HepG2 (cell line): ENCODE results near the gene DUS2. TPM values are rescaled to one million over a fixed set of nuclear protein-coding genes. Genes with fewer than 3 reads are reported as not detected.

ENCODE experiments used
- ARID2 ChIP-seq: sonication (generic); formaldehyde crosslinking; IDR thresholded peaks from 2 replicates; pipeline ENCODE4 v1.8.1; 2022; ENCODE audit warnings: mild to moderate bottlenecking, missing genetic modification reagents, borderline replicate concordance
- ETV6 ChIP-seq: sonication (generic); formaldehyde crosslinking; conservative IDR thresholded peaks from 2 replicates; pipeline ENCODE4 v1.4.0; 2020; ENCODE audit warnings: missing genetic modification reagents
- FOSL2 ChIP-seq: sonication (generic); formaldehyde crosslinking; IDR thresholded peaks from 2 replicates; pipeline ENCODE4 v1.4.0; 2020; ENCODE audit warnings: missing genetic modification reagents
- FOXC1 ChIP-seq: sonication (generic); formaldehyde crosslinking; IDR thresholded peaks from 2 replicates; pipeline ENCODE4 v1.8.0; 2022; ENCODE audit warnings: mild to moderate bottlenecking, missing genetic modification reagents, borderline replicate concordance
- HNRNPK ChIP-seq: fragments of 200-400 bp; formaldehyde crosslinking; IDR thresholded peaks from 2 replicates; pipeline ENCODE4 v1.6.1; 2018; ENCODE audit warnings: low read length, low read depth, moderate library complexity, mild to moderate bottlenecking; ENCODE audit not compliant: poor library complexity, severe bottlenecking
- MLLT10 ChIP-seq: sonication (generic); formaldehyde crosslinking; IDR thresholded peaks from 2 replicates; pipeline ENCODE4 v1.4.0; 2020; ENCODE audit warnings: missing genetic modification reagents
- MXD3 ChIP-seq: IDR thresholded peaks from 2 replicates; pipeline ENCODE4 v1.6.1; 2016; ENCODE audit warnings: mild to moderate bottlenecking, missing biosample characterization, missing genetic modification reagents
- MYPOP ChIP-seq: sonication (generic); formaldehyde crosslinking; IDR thresholded peaks from 2 replicates; pipeline ENCODE4 v1.8.1; 2023; ENCODE audit warnings: mild to moderate bottlenecking, moderate library complexity, missing genetic modification reagents
- NFIB ChIP-seq: sonication (generic); formaldehyde crosslinking; IDR thresholded peaks from 2 replicates; pipeline ENCODE4 v1.9.0; 2021; ENCODE audit warnings: missing genetic modification reagents, mild to moderate bottlenecking, borderline replicate concordance
- PCBP1 ChIP-seq: fragments of 200-400 bp; formaldehyde crosslinking; IDR thresholded peaks from 2 replicates; pipeline ENCODE4 v1.6.1; 2017; ENCODE audit warnings: mild to moderate bottlenecking, low read depth, low read length, borderline replicate concordance
- RARG ChIP-seq: sonication (generic); formaldehyde crosslinking; IDR thresholded peaks from 2 replicates; pipeline ENCODE4 v1.4.0; 2020; ENCODE audit warnings: low read depth, mild to moderate bottlenecking, missing genetic modification reagents
- RFXANK ChIP-seq: IDR thresholded peaks from 2 replicates; pipeline ENCODE4 v1.6.1; 2016
- SIN3A ChIP-seq: IDR thresholded peaks from 2 replicates; pipeline ENCODE4 v1.6.1; 2011; ENCODE audit warnings: low read depth, mild to moderate bottlenecking, control low read depth, low read length, borderline replicate concordance
- SIX4 ChIP-seq: sonication (generic); formaldehyde crosslinking; IDR thresholded peaks from 2 replicates; pipeline ENCODE4 v1.4.0; 2020; ENCODE audit warnings: missing genetic modification reagents
- THAP9 ChIP-seq: sonication (generic); formaldehyde crosslinking; IDR thresholded peaks from 2 replicates; pipeline ENCODE4; 2020; ENCODE audit warnings: missing genetic modification reagents, mild to moderate bottlenecking, borderline replicate concordance
- ZBTB25 ChIP-seq: IDR thresholded peaks from 2 replicates; pipeline ENCODE4 v1.6.1; 2018; ENCODE audit warnings: missing genetic modification reagents
- ZBTB39 ChIP-seq: sonication (generic); formaldehyde crosslinking; IDR thresholded peaks from 2 replicates; pipeline ENCODE4 v1.5.0; 2020; ENCODE audit warnings: missing genetic modification reagents
- ZNF121 ChIP-seq: sonication (generic); formaldehyde crosslinking; IDR thresholded peaks from 2 replicates; pipeline ENCODE4 v1.5.0; 2020; ENCODE audit warnings: mild to moderate bottlenecking, missing genetic modification reagents
- ZNF292 ChIP-seq: sonication (generic); formaldehyde crosslinking; IDR thresholded peaks from 2 replicates; pipeline ENCODE4 v1.8.1; 2022; ENCODE audit warnings: mild to moderate bottlenecking, low read depth, missing genetic modification reagents, borderline replicate concordance
- ZNF33A ChIP-seq: sonication (generic); formaldehyde crosslinking; IDR thresholded peaks from 2 replicates; pipeline ENCODE4 v1.5.1; 2020; ENCODE audit warnings: missing genetic modification reagents, mild to moderate bottlenecking, moderate library complexity, borderline replicate concordance
- ZNF720 ChIP-seq: sonication (generic); formaldehyde crosslinking; IDR thresholded peaks from 2 replicates; pipeline ENCODE4 v1.4.0; 2020; ENCODE audit warnings: missing genetic modification reagents
- ZNF737 ChIP-seq: sonication (generic); formaldehyde crosslinking; IDR thresholded peaks from 2 replicates; pipeline ENCODE4 v1.5.0; 2020; ENCODE audit warnings: missing genetic modification reagents, mild to moderate bottlenecking, borderline replicate concordance
- polyA plus RNA-seq, 8 experiments: library from polyadenylated mRNA; depleted of rRNA in 3 of 8; stranded (reverse) in 7 of 8; unstranded in 1 of 8; fragments of >200 nt; fragmentation: Illumina TruSeq in 4 of 8; extraction: Trizol in 4 of 8; gene quantifications; 2 replicates each; pipeline versions ENCODE4 v1.2.1 to v1.2.3, GENCODE V29; 2011 to 2016; ENCODE audit warnings: low read depth in 4 of 8, missing spikeins in 1 of 8, mixed read lengths in 1 of 8; ENCODE audit not compliant: insufficient read depth in 1 of 8
- total RNA-seq, 5 experiments: library from RNA; depleted of rRNA; stranded (reverse); fragments of >200 nt; fragmentation: Illumina TruSeq; extraction: Trizol; gene quantifications; 2 replicates each; pipeline ENCODE4 v1.2.3, GENCODE V29; 2016; ENCODE audit warnings: low read depth in 1 of 5

The DUS2 gene
- total and polyA plus RNA-seq, 2 of the 13 experiments (the other 11 are each of a cell fraction or from before 2014, with no cell fraction given): 17.8 to 25.1 TPM

- TF ChIP-seq NFIB (no peak), ARID2 (no peak), RFXANK (CRISPR knock-in tag) (no peak), FOSL2 (CRISPR knock-in tag) (no peak), ZNF720 (no peak), MXD3 (CRISPR knock-in tag) (no peak), MLLT10 (CRISPR knock-in tag) (no peak), ZNF737 (CRISPR knock-in tag) (no peak), ZBTB25 (no peak), ZNF33A (no peak), HNRNPK (no peak), ZNF292 (CRISPR knock-in tag) (no peak), ZNF121 (no peak), SIX4 (CRISPR knock-in tag) (no peak), FOXC1 (CRISPR knock-in tag) (no peak), MYPOP (no peak), THAP9 (CRISPR knock-in tag) (no peak), RARG (CRISPR knock-in tag) (no peak), SIN3A (no peak), PCBP1 (no peak), ZBTB39 (peak; percentile 75; the same call in 1 of the 2 replicates), ETV6 (CRISPR knock-in tag) (no peak)
Observed at GRCh38 chr16:67992661-67993206, 30.4 kb upstream of the DUS2 start (continued).
